ENCODE results near the gene PNMA5.

DNA sequence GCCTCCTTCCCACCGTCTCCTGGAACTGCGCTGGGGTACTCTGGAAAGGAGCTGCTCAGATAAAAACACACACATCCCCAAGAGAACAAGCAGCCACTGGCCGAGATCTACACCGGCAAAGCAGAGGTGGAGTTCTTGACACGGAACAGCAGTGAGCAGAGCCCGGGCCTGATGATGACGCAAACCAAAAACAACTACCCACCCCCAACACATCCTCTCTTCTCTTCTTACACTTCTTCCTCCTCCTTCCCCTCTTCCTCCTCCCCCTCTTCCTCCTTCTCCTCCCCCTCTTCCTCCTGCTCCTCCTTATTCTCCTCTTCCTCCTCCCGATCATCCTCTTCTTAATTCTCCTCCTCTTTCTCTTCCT is 4.6 kb downstream of the PNMA5 start:
- TF ChIP-seq, protein P1, sequence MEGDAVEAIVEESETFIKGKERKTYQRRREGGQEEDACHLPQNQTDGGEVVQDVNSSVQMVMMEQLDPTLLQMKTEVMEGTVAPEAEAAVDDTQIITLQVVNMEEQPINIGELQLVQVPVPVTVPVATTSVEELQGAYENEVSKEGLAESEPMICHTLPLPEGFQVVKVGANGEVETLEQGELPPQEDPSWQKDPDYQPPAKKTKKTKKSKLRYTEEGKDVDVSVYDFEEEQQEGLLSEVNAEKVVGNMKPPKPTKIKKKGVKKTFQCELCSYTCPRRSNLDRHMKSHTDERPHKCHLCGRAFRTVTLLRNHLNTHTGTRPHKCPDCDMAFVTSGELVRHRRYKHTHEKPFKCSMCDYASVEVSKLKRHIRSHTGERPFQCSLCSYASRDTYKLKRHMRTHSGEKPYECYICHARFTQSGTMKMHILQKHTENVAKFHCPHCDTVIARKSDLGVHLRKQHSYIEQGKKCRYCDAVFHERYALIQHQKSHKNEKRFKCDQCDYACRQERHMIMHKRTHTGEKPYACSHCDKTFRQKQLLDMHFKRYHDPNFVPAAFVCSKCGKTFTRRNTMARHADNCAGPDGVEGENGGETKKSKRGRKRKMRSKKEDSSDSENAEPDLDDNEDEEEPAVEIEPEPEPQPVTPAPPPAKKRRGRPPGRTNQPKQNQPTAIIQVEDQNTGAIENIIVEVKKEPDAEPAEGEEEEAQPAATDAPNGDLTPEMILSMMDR (IDR thresholded peaks at IDR 0.05) = no peak
- TF ChIP-seq FOXJ3 (CRISPR knock-in tag; IDR thresholded peaks at IDR 0.05) = no peak
- no peak for TF ChIP-seq EP300 (IDR thresholded peaks at IDR 0.05; ENCODE audit: borderline replicate concordance in 1 of 2, low read depth in 1 of 2, low read length in 1 of 2)
- TF ChIP-seq SIN3A (IDR thresholded peaks at IDR 0.05; ENCODE audit: borderline replicate concordance, low read depth, low read length) = no peak
